NCI-H2171 (cell line): ENCODE results near the gene SPSB2.
"Not testable (repeated sequence)": the region's sequence is repeated elsewhere in the genome, so short reads cannot be mapped to it uniquely, and the experiment has no call there.

Source experiments
- DNase-seq: peaks from one replicate; lab custom pipeline; 2025; lab: John Stamatoyannopoulos, UW

SPSB2 gene

DNA sequence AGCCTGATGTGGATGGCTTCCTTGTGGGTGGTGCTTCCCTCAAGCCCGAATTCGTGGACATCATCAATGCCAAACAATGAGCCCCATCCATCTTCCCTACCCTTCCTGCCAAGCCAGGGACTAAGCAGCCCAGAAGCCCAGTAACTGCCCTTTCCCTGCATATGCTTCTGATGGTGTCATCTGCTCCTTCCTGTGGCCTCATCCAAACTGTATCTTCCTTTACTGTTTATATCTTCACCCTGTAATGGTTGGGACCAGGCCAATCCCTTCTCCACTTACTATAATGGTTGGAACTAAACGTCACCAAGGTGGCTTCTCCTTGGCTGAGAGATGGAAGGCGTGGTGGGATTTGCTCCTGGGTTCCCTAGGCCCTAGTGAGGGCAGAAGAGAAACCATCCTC is 2.8 kb downstream of the SPSB2 start:
- not testable (repeated sequence) for DNase-seq

DNA sequence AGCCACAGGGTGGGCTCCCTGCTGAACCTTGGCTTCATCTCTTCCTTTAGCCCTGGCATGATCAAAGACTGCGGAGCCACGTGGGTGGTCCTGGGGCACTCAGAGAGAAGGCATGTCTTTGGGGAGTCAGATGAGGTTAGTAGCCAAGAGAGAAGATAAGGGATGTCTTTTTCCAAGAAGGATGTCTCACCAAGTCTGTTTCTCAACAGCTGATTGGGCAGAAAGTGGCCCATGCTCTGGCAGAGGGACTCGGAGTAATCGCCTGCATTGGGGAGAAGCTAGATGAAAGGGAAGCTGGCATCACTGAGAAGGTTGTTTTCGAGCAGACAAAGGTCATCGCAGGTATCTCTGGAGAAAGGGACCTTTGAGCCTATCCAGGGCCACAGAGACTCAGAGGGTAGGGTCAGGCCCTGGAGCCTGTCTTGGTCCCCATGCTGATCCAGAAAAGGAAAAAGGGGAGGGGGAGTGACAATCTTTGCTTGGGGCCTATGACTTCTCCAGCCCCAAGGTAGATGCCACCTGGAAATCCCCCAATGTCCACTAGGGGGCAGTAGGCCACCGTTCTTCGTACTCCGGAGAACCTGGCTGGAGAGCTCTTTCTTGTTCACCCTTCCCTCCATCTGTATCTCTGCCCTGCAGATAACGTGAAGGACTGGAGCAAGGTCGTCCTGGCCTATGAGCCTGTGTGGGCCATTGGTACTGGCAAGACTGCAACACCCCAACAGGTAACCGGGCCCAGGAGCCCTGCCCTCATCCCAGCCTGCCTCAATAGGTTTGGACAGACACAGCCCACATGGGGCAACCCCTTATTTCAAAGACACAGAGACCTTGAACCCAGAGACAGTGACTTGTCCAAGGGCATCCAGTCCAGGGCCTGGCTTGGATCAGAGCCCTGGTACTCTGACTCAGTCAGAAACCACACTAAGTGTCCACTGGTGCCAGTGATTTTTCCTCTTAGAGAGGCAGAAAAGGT is 3.8 kb downstream of the SPSB2 start:
- DNase-seq = peak; percentile 98

GRCh38 chr12:6868211-6869048 is 4.7 kb downstream of the SPSB2 start:
- peak; percentile 89 for DNase-seq

DNA sequence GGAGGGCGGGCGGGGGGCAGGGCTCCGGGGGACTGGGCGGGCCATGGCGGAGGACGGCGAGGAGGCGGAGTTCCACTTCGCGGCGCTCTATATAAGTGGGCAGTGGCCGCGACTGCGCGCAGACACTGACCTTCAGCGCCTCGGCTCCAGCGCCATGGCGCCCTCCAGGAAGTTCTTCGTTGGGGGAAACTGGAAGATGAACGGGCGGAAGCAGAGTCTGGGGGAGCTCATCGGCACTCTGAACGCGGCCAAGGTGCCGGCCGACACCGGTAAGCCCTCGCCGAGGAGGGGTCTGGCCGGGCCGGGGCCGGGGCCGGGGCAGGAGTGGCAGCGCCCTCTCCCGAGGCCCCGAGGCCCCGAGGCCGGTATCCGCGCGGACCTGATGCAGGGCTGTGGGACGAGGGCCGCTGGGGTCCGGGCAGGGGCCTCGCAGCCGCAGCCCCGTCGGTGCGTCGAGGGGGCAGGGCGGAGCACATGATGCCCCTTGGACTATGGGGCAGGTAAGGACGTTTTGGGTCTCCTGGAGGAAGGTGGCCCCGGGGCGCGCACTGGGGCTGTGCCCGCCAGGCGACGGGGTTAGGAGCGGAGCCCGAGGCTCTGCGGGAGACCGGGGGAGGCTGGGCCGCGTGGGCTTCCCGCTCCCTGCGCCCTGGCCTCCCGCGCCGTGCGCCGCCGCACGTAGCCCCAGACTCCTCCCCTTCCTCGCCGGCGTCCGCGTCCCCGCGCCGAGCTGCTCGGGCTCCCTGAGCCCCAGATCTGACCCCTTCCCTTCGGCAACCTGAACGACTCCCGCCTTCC is 5.5 kb downstream of the SPSB2 start, which contains the start of gene TPI1:
Gene TPI1 (plus strand): TSS at position 119 of the 798 bp plus-strand sequence. CDS start 36 bp downstream, at position 155.
- peak; percentile 100 for DNase-seq

- no peak for DNase-seq
Measured at GRCh38 chr12:6866920-6867412, 6.1 kb downstream of the SPSB2 start.

GRCh38 chr12:6866163-6866919 is 6.8 kb downstream of the SPSB2 start:
- DNase-seq = no peak

- not testable (repeated sequence) for DNase-seq
Measured at GRCh38 chr12:6865307-6865706, 7.8 kb downstream of the SPSB2 start.

GRCh38 chr12:6863586-6864321 is 9.3 kb downstream of the SPSB2 start:
- no peak for DNase-seq

GRCh38 chr12:6863033-6863432 is 10.1 kb downstream of the SPSB2 start:
- DNase-seq = no peak

GRCh38 chr12:6861391-6861790 is 11.7 kb downstream of the SPSB2 start:
- DNase-seq = no peak

DNA sequence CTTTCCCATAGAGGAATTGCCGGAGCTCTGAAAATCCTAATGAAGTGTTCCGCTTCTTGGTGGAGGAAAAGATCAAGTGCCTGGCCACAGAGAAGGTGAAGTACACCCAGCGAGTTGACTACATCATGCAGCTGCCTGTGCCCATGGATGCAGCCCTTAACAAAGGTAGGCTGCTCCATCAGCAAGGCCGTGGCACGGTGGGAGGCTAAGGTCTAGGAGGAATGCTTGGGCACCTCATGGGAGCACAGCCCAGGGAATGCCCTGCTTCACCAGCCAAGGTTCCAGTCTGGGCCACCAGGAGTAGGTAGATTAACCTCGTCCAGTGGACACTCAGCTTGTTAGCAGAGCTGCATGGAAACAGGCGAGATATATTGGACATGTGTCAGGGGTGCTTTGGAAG is 12.2 kb downstream of the SPSB2 start:
- DNase-seq = no peak

GRCh38 chr12:6860116-6860515 is 13.0 kb downstream of the SPSB2 start:
- DNase-seq = no peak

- no peak for DNase-seq
Measured at GRCh38 chr12:6858799-6859198, 14.3 kb downstream of the SPSB2 start.

- no peak for DNase-seq
Measured at GRCh38 chr12:6855322-6855721, 17.8 kb downstream of the SPSB2 start.

- no peak for DNase-seq
Measured at GRCh38 chr12:6854036-6854435, 19.1 kb downstream of the SPSB2 start.

GRCh38 chr12:6853626-6854025 is 19.5 kb downstream of the SPSB2 start:
- DNase-seq = no peak

DNA sequence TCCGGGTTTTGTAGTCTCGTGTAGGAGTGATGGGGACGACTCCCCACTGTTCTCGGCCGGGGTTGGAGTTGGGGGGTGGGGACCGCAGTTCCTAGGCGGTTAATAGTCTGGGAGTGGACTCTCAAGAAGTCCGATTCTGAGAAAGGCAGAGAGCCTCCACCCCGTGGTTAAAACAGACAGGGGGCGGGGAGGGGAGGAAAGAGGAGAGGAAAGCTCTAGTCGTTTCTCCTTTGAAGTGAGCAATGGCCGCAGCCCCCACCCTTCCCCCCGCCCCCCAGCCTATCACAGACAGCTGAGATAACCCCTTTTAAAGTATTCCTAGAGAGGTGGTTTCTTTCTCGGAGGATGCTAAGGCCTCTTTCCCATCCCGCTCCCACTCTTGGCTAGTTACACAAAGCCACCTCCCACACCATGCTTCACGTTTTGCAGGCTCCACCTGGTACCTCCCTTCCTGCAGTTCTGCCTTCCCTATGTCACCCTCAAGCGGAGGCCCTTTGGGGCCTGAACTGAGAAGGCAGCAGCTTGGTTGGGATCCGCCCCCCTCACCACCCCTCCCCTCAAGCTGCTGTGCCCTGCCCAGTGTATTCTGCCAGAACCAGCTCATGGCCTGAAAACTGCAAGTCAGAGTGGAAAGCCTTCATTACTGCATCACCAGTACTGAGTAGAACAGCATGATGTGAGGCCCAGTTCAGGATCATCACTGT is 20.3 kb downstream of the SPSB2 start:
- peak; percentile 100 for DNase-seq

- DNase-seq = peak; percentile 100
Measured at GRCh38 chr12:6851921-6852650, 21.0 kb downstream of the SPSB2 start, which contains the start of gene USP5. TSS of gene USP5 (plus strand) at chr12:6852150. CDS start at chr12:6852180, 30 bp downstream.
